HL-60 (cell line): ENCODE measurements around the gene NPR1.

Source experiments
- CTCF ChIP-seq: IDR thresholded peaks from one replicate; pipeline ENCODE4 v1.5.1; 2011; ENCODE audit warnings: low read length, control low read depth, inconsistent platforms; ENCODE audit not compliant: insufficient read depth
- GABPA ChIP-seq: IDR thresholded peaks from 2 replicates; pipeline ENCODE4 v1.6.1; 2012; ENCODE audit warnings: low read depth
- POLR2AphosphoS5 ChIP-seq: IDR thresholded peaks from 2 replicates; pipeline ENCODE4 v1.6.1; 2012; ENCODE audit warnings: low read depth
- SPI1 ChIP-seq: IDR thresholded peaks from 2 replicates; pipeline ENCODE4 v1.6.1; 2012; ENCODE audit warnings: low read depth, mild to moderate bottlenecking, borderline replicate concordance
- TF ChIP-seq, protein P1 (sequence below): IDR thresholded peaks from 2 replicates; pipeline ENCODE4 v1.6.1; 2012; ENCODE audit warnings: low read depth; ENCODE audit not compliant: insufficient replicate concordance

- TF ChIP-seq CTCF, result no peak
- TF ChIP-seq, protein P1, sequence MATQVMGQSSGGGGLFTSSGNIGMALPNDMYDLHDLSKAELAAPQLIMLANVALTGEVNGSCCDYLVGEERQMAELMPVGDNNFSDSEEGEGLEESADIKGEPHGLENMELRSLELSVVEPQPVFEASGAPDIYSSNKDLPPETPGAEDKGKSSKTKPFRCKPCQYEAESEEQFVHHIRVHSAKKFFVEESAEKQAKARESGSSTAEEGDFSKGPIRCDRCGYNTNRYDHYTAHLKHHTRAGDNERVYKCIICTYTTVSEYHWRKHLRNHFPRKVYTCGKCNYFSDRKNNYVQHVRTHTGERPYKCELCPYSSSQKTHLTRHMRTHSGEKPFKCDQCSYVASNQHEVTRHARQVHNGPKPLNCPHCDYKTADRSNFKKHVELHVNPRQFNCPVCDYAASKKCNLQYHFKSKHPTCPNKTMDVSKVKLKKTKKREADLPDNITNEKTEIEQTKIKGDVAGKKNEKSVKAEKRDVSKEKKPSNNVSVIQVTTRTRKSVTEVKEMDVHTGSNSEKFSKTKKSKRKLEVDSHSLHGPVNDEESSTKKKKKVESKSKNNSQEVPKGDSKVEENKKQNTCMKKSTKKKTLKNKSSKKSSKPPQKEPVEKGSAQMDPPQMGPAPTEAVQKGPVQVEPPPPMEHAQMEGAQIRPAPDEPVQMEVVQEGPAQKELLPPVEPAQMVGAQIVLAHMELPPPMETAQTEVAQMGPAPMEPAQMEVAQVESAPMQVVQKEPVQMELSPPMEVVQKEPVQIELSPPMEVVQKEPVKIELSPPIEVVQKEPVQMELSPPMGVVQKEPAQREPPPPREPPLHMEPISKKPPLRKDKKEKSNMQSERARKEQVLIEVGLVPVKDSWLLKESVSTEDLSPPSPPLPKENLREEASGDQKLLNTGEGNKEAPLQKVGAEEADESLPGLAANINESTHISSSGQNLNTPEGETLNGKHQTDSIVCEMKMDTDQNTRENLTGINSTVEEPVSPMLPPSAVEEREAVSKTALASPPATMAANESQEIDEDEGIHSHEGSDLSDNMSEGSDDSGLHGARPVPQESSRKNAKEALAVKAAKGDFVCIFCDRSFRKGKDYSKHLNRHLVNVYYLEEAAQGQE, result no peak
- no peak for TF ChIP-seq POLR2AphosphoS5
- no peak for TF ChIP-seq GABPA
- TF ChIP-seq SPI1, result no peak
Observed at GRCh38 chr1:153730468-153730988, 52.0 kb downstream of the NPR1 start.
